HPDE6-E6E7 (cell line): ENCODE data around the gene FASTK.
"Not testable (repeated sequence)": the region's sequence is repeated elsewhere in the genome, so short reads cannot be mapped to it uniquely, and the experiment has no call there.

ENCODE experiments used
- DNase-seq: peaks from one replicate; pipeline ENCODE4 v3.0.0; 2011; ENCODE audit warnings: missing footprints; ENCODE audit errors: extremely low spot score

The FASTK gene

GRCh38 chr7:151046603-151047573 lies 33.7 kb downstream of the FASTK start:
- DNase-seq = no peak

GRCh38 chr7:151045967-151046366 lies 34.6 kb downstream of the FASTK start:
- DNase-seq = no peak

- no peak for DNase-seq
Measured at GRCh38 chr7:151045262-151045661, 35.3 kb downstream of the FASTK start.

GRCh38 chr7:151043959-151044358 lies 36.6 kb downstream of the FASTK start:
- no peak for DNase-seq

GRCh38 chr7:151043449-151043848 lies 37.2 kb downstream of the FASTK start:
- DNase-seq = not testable (repeated sequence)

GRCh38 chr7:151040616-151041375 lies 39.8 kb downstream of the FASTK start:
- DNase-seq = no peak

GRCh38 chr7:151039850-151040548 lies 40.6 kb downstream of the FASTK start:
- no peak for DNase-seq

- no peak for DNase-seq
Measured at GRCh38 chr7:151038951-151039849, 41.4 kb downstream of the FASTK start.

- no peak for DNase-seq
Measured at GRCh38 chr7:151035902-151036301, 44.7 kb downstream of the FASTK start.

- DNase-seq = no peak
Measured at GRCh38 chr7:151035026-151035717, 45.4 kb downstream of the FASTK start.

- no peak for DNase-seq
Measured at GRCh38 chr7:151034312-151035025, 46.1 kb downstream of the FASTK start.

- no peak for DNase-seq
Measured at GRCh38 chr7:151033864-151034249, 46.8 kb downstream of the FASTK start.

- no peak for DNase-seq
Measured at GRCh38 chr7:151032936-151033863, 47.4 kb downstream of the FASTK start.

- DNase-seq = no peak
Measured at GRCh38 chr7:151031011-151031410, 49.6 kb downstream of the FASTK start.

GRCh38 chr7:151028948-151029501 lies 51.6 kb downstream of the FASTK start:
- DNase-seq = no peak

GRCh38 chr7:151028131-151028947 lies 52.3 kb downstream of the FASTK start, which contains the start of gene ABCB8:
Gene ABCB8, plus strand, starts transcription at chr7:151028450. Its CDS starts 66 bp downstream, at chr7:151028516.
- DNase-seq = peak; percentile 100

GRCh38 chr7:151027728-151028130 lies 52.9 kb downstream of the FASTK start:
- DNase-seq = not testable (repeated sequence)
